ENCODE measurements around the gene SLC8B1.

Gene SLC8B1

DNA sequence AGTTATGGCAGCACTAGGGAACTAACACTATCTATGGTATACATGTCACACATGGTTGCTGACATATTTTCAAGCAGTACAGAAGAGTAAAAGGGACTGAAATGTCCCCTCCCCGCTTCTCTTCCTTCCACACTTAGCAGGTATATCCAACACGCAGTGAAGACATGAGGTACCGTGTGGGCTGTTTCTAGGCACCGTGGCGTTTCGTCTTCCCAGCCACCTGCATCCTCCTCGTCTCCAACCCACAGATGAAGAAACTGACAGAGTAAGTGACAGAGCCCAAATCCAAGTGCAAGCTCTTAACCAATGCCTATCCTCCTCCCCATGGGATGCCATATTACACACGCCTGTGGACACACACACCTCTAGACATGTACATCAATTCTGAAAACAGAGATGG is 32.4 kb downstream of the SLC8B1 start:
- DNase-seq: no peak
- Histone ChIP-seq H3K36me3 (peaks cover 32 to 74% (median 59%) of the 10 kb centered on the region in 3 donors), H3K9me3 (no peaks in the 10 kb centered on the region), H3K27me3 (no peaks in the 10 kb centered on the region), H3K4me1 (peaks cover 6 to 32% (median 29%) of the 10 kb centered on the region in 4 donors), H3K4me3 (no peak overlapping the region), H3K27ac (no peak overlapping the region)
- intact Hi-C loops (cut with DNase I; ENCODE audit: low total_unique reads): no loop called here
- TF ChIP-seq, protein P1, sequence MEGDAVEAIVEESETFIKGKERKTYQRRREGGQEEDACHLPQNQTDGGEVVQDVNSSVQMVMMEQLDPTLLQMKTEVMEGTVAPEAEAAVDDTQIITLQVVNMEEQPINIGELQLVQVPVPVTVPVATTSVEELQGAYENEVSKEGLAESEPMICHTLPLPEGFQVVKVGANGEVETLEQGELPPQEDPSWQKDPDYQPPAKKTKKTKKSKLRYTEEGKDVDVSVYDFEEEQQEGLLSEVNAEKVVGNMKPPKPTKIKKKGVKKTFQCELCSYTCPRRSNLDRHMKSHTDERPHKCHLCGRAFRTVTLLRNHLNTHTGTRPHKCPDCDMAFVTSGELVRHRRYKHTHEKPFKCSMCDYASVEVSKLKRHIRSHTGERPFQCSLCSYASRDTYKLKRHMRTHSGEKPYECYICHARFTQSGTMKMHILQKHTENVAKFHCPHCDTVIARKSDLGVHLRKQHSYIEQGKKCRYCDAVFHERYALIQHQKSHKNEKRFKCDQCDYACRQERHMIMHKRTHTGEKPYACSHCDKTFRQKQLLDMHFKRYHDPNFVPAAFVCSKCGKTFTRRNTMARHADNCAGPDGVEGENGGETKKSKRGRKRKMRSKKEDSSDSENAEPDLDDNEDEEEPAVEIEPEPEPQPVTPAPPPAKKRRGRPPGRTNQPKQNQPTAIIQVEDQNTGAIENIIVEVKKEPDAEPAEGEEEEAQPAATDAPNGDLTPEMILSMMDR (IDR thresholded peaks at IDR 0.05): no peak

DNA sequence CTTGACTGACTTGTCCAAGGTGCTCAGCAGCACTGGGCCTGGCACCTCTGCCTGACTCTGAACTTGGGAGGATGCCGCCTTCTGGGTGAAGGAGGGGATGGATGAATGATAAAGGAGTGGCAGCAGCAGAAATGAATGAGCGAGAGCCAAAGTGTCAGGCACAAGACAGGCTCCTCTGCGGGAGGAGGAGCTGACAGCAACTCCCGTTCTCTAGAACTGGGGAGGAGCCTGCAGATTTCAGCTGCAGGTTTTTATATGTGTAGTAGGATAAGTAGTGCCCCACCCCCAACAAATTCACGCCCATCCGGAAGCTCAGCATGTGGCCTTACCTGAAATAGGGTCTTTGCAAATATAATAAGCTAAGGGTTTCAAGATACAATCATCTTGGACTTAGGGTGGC is 33.1 kb downstream of the SLC8B1 start:
- intact Hi-C loops (cut with DNase I; ENCODE audit: low total_unique reads): no loop called here
- no peak overlapping the region for H3K4me3 ChIP-seq
- peaks cover 32 to 76% (median 62%) of the 10 kb centered on the region in 3 donors for H3K36me3 ChIP-seq
- no peak overlapping the region for H3K27ac ChIP-seq
- no peaks in the 10 kb centered on the region for H3K27me3 ChIP-seq
- peaks cover 6 to 38% (median 35%) of the 10 kb centered on the region in 4 donors for H3K4me1 ChIP-seq
- TF ChIP-seq, protein P1 (IDR thresholded peaks at IDR 0.05): no peak
- DNase-seq: no peak
- no peaks in the 10 kb centered on the region for H3K9me3 ChIP-seq

DNA sequence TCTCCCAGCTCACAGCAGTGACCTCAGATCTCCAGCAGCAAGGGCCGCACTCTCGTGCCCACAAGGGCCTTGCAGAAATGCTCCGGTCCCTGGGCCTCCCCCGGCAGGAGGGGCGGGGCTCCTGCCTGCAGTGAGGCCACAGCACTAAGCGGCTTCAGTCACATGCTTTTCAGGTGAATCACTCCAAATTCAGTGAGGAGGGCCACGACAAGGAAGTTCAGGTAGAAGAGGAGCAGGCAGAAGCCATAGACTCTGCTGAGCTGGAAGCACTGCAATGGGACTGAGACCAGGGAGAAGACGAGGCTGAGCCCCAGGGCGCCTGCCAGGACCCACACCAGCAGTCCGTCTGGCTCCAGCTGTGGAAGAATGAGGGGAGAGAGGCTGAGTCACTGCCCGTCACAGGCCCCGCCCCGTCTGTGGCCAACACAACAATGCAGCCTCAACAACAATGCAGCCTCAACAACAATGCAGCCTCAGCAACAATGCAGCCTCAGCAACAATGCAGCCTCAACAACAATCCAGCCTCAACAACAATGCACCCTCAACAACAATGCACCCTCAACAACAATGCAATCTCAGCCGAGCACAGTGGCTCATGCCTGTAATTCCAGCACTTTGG is 35.2 kb downstream of the SLC8B1 start:
- peak overlapping the region; percentile 82 to 83 for H3K27ac ChIP-seq
- TF ChIP-seq, protein P1 (IDR thresholded peaks at IDR 0.05): no peak
- H3K4me1 ChIP-seq: peaks cover 6 to 38% (median 35%) of the 10 kb centered on the region in 4 donors
- peaks cover 35 to 76% (median 65%) of the 10 kb centered on the region in 3 donors for H3K36me3 ChIP-seq
- peak overlapping the region in 1 of 2 donors; percentile 2 for H3K4me3 ChIP-seq
- H3K9me3 ChIP-seq: no peaks in the 10 kb centered on the region
- no peaks in the 10 kb centered on the region for H3K27me3 ChIP-seq
- DNase-seq: peak; percentile 66 to 90
- intact Hi-C loops (cut with DNase I; ENCODE audit: low total_unique reads): no loop called here

DNA sequence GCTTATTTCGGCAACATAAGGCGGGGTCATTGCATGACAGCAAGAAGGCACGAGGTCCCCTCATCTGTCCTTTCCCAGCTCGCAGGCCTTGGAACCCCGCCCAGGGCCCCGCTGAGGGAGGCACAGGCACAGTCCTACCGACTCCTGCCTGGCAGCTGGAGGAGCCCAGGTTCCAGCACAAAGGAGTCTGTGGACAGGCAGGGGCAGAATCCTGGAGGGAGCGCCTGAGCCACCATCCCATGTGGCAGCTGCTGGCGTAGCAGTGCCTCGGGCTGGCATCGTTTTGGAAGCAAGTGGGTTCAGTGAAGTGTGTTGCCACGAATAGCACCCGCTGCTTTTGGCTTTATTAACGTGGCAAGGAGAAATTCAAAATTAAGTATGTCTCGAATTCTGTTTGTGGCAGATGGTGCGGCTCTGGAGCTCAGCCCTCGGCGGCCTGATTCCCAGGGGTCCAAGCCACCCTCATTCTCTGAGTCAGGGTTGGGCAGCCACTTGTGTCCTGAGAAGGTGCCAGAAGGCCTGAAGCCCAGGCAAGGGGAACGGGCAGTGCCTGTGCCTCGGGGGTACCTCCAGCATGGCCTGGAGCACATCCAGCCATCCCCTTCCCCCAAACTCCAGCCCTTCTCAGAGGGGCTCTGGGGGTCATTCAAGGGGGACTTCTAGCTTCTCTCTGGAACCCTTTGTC is 35.9 kb downstream of the SLC8B1 start:
- TF ChIP-seq, protein P1 (IDR thresholded peaks at IDR 0.05): peak; percentile 38 to 50
- DNase-seq: peak; percentile 82 to 92
- peaks cover 35 to 76% (median 65%) of the 10 kb centered on the region in 3 donors for H3K36me3 ChIP-seq
- no peaks in the 10 kb centered on the region for H3K27me3 ChIP-seq
- peaks cover 6 to 41% (median 37%) of the 10 kb centered on the region in 4 donors for H3K4me1 ChIP-seq
- no peaks in the 10 kb centered on the region for H3K9me3 ChIP-seq
- peak overlapping the region; percentile 82 to 83 for H3K27ac ChIP-seq
- intact Hi-C loops (cut with DNase I; ENCODE audit: low total_unique reads): no loop called here
- peak overlapping the region in 1 of 2 donors; percentile 2 for H3K4me3 ChIP-seq

DNA sequence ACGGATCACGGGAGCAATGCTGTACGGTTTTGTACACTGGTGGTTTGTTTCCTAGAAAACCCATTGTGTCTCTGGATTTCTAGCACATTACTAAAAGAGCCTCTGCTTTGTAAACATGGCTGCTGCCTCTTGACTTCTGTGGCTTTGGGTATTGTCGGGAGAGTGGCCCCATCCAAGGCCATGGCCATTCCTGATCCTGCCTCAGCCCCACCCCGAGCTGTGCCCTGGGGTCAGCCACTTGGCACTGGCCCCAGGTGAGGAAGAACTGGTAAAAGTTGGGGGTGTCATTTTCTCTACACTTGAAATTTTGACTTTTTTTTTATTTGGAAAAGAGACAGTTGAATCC is 36.5 kb downstream of the SLC8B1 start:
- Histone ChIP-seq H3K27me3 (no peaks in the 10 kb centered on the region), H3K27ac (peak overlapping the region; percentile 82 to 83), H3K4me1 (peaks cover 6 to 45% (median 38%) of the 10 kb centered on the region in 4 donors), H3K36me3 (peaks cover 40 to 76% (median 67%) of the 10 kb centered on the region in 3 donors), H3K4me3 (no peak overlapping the region), H3K9me3 (no peaks in the 10 kb centered on the region)
- DNase-seq: no peak
- intact Hi-C loops (cut with DNase I; ENCODE audit: low total_unique reads): no loop called here
- TF ChIP-seq, protein P1 (IDR thresholded peaks at IDR 0.05): no peak
